Ectodermal cell (in vitro differentiated cells): ENCODE data around the gene GNAO1.

Experiments
- H3K27ac ChIP-seq: 2 replicates; pipeline ENCODE4 v1.7.0; 2013; ENCODE audit warnings: mild to moderate bottlenecking, low read depth, low read length; ENCODE audit not compliant: insufficient read depth, poor library complexity, severe bottlenecking
- H3K27me3 ChIP-seq: 2 replicates; pipeline ENCODE4 v1.7.0; 2013; ENCODE audit warnings: mild to moderate bottlenecking, low read length; ENCODE audit not compliant: insufficient read depth, control insufficient read depth, poor library complexity, severe bottlenecking
- H3K36me3 ChIP-seq: one replicate; pipeline ENCODE4 v1.7.0; 2013; ENCODE audit warnings: low read length; ENCODE audit not compliant: control insufficient read depth, insufficient read depth
- H3K4me1 ChIP-seq: one replicate; pipeline ENCODE4 v1.7.0; 2013; ENCODE audit warnings: low read length; ENCODE audit not compliant: control insufficient read depth, insufficient read depth
- H3K4me3 ChIP-seq: 2 replicates; pipeline ENCODE4 v1.7.0; 2013; ENCODE audit warnings: low read depth, low read length, control low read depth; ENCODE audit not compliant: insufficient read depth
- H3K9me3 ChIP-seq: 2 replicates; pipeline ENCODE4 v1.7.0; 2013; ENCODE audit warnings: mild to moderate bottlenecking, low read length, moderate library complexity; ENCODE audit not compliant: control insufficient read depth
- WGBS, 2 experiments: methylation state at CpG; one replicate each; pipeline ENCODE4 v1.1.7; 2013; ENCODE audit warnings: missing lambda C conversion rate in 2 of 2; 5-methylcytosine and 5-hydroxymethylcytosine counted together

GNAO1 gene

GRCh38 chr16:56270828-56271227, 79.5 kb downstream of the GNAO1 start:
- no peaks in the 10 kb centered on the region for H3K9me3 ChIP-seq
- WGBS, 2 experiments: 88 to 93% methylated on average over 3 of the region's 3 CpGs
- H3K4me3 ChIP-seq: no peak overlapping the region
- no peak overlapping the region for H3K27ac ChIP-seq
- no peaks in the 10 kb centered on the region for H3K27me3 ChIP-seq
- peaks cover 9% of the 10 kb centered on the region for H3K4me1 ChIP-seq
- H3K36me3 ChIP-seq: no peaks in the 10 kb centered on the region

GRCh38 chr16:56272583-56272894, 81.2 kb downstream of the GNAO1 start:
- no peaks in the 10 kb centered on the region for H3K9me3 ChIP-seq
- H3K27ac ChIP-seq: no peak overlapping the region
- no peaks in the 10 kb centered on the region for H3K36me3 ChIP-seq
- peaks cover 18% of the 10 kb centered on the region for H3K4me1 ChIP-seq
- no peak overlapping the region for H3K4me3 ChIP-seq
- H3K27me3 ChIP-seq: no peaks in the 10 kb centered on the region

DNA sequence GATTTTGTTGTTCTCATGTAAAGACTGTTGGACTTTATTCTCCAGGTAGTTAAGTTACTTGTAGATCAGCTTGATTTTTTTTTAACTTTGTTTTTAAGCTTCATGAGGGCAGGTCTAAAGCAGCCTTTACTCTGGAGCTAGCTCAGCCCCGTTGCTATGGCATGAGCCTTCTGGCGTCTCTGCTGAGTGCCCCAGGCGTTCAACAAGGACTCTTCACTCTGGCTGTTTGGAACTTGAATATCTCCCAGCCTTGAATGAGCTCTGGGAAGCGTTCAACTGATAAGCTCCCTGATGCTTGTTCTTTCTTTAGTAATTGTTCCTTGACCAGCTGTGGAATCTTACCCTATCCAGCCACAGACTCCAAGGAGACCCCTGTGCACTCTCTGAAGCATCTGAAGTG, 82.3 kb downstream of the GNAO1 start:
- no peaks in the 10 kb centered on the region for H3K9me3 ChIP-seq
- H3K27ac ChIP-seq: no peak overlapping the region
- no peaks in the 10 kb centered on the region for H3K36me3 ChIP-seq
- no peaks in the 10 kb centered on the region for H3K27me3 ChIP-seq
- no peak overlapping the region for H3K4me3 ChIP-seq
- WGBS, 2 experiments: 91 to 92% methylated on average over 4 of the region's 4 CpGs
- peaks cover 19% of the 10 kb centered on the region for H3K4me1 ChIP-seq

GRCh38 chr16:56274369-56274768, 83.1 kb downstream of the GNAO1 start:
- H3K4me1 ChIP-seq: peaks cover 13% of the 10 kb centered on the region

GRCh38 chr16:56275076-56275475, 83.8 kb downstream of the GNAO1 start:
- Histone ChIP-seq H3K4me3 (no peak overlapping the region), H3K9me3 (no peaks in the 10 kb centered on the region), H3K27me3 (no peaks in the 10 kb centered on the region), H3K36me3 (no peaks in the 10 kb centered on the region), H3K27ac (no peak overlapping the region), H3K4me1 (peaks cover 10% of the 10 kb centered on the region)
- 93 to 100% methylated on average over 4 of the region's 4 CpGs for WGBS, 2 experiments

More at GRCh38 chr16:56274369-56274768, 83.1 kb downstream of the GNAO1 start:
- H3K9me3 ChIP-seq: no peaks in the 10 kb centered on the region
- no peak overlapping the region for H3K27ac ChIP-seq
- H3K4me3 ChIP-seq: no peak overlapping the region
- no peaks in the 10 kb centered on the region for H3K36me3 ChIP-seq
- no peaks in the 10 kb centered on the region for H3K27me3 ChIP-seq
- 96% methylated on average over 4 of the region's 4 CpGs for WGBS, 2 experiments

GRCh38 chr16:56275801-56276200, 84.5 kb downstream of the GNAO1 start:
- Histone ChIP-seq H3K27me3 (no peaks in the 10 kb centered on the region), H3K27ac (no peak overlapping the region), H3K4me1 (peaks cover 17% of the 10 kb centered on the region), H3K36me3 (no peaks in the 10 kb centered on the region), H3K9me3 (no peaks in the 10 kb centered on the region), H3K4me3 (no peak overlapping the region)
- 96 to 100% methylated on average over 9 of the region's 9 CpGs for WGBS, 2 experiments

DNA sequence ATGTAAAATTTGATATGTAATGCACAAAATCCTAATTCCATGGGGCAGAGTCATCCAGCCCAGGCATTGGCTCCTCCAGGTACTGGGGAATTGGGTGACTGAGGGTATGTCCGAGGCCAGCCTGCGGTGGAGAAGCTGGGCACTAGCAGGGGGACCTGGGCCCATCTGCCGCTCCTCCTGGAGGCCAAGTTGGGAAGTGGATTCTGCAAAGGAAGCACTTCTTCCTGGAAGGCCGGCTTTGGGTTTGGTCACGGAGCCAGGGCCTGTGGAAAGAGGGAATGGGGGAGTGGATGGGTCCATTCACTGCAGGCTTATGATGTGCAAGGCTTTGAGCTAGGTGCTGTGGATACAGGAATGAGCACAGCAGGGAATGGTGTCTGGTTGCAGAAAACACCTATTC, 85.8 kb downstream of the GNAO1 start:
- Histone ChIP-seq H3K9me3 (no peaks in the 10 kb centered on the region), H3K27me3 (no peaks in the 10 kb centered on the region), H3K4me3 (no peak overlapping the region), H3K36me3 (no peaks in the 10 kb centered on the region), H3K4me1 (peaks cover 24% of the 10 kb centered on the region), H3K27ac (no peak overlapping the region)
- WGBS, 2 experiments: 36 to 44% methylated on average over 5 of the region's 5 CpGs

- 94 to 95% methylated on average over 9 of the region's 9 CpGs for WGBS, 2 experiments
These were observed 87.0 kb downstream of the GNAO1 start for GRCh38 chr16:56278196-56278855.

DNA sequence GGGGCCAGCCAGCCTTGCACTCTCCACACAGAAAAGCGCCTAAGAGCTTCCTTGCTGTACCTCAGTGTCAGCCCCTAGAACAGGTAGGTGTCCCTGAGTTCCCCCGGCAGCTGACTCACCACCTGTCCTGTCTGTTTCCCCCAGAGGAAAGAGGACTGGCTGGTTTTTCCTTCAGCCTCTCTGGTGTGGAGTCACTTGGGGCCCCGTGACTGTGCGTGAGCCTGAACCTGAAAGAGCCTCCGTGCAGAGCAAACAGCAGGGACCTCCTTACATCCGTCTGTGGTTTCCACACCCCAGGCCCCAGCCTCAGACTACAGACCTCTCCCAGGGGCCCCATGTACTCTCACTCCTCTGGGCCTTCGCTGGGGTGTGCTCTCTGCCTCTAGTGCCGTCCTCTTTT, 87.8 kb downstream of the GNAO1 start:
- 87 to 89% methylated on average over 8 of the region's 8 CpGs for WGBS, 2 experiments
- Histone ChIP-seq H3K4me3 (no peak overlapping the region), H3K27me3 (no peaks in the 10 kb centered on the region), H3K27ac (no peak overlapping the region), H3K9me3 (no peaks in the 10 kb centered on the region), H3K4me1 (peaks cover 38% of the 10 kb centered on the region), H3K36me3 (no peaks in the 10 kb centered on the region)

More at GRCh38 chr16:56278196-56278855, 87.0 kb downstream of the GNAO1 start:
- Histone ChIP-seq H3K4me1 (peaks cover 37% of the 10 kb centered on the region), H3K9me3 (no peaks in the 10 kb centered on the region), H3K27me3 (no peaks in the 10 kb centered on the region), H3K27ac (no peak overlapping the region), H3K4me3 (no peak overlapping the region), H3K36me3 (no peaks in the 10 kb centered on the region)

GRCh38 chr16:56279914-56280313, 88.6 kb downstream of the GNAO1 start:
- Histone ChIP-seq H3K27me3 (no peaks in the 10 kb centered on the region), H3K4me1 (peaks cover 46% of the 10 kb centered on the region), H3K36me3 (no peaks in the 10 kb centered on the region), H3K27ac (no peak overlapping the region), H3K4me3 (no peak overlapping the region), H3K9me3 (no peaks in the 10 kb centered on the region)
- WGBS, 2 experiments: 92 to 96% methylated on average over 2 of the region's 2 CpGs
